ENCODE measurements around the gene UVRAG. TPM values are rescaled to one million over a fixed set of nuclear protein-coding genes. Genes with fewer than 3 reads are reported as not detected.

The UVRAG gene
- total RNA-seq (10 to 100 TPM; 11.6 to 16.2 (median 14.2) TPM), polyA plus RNA-seq (10 to 100 TPM in 1 of 3 donors, 1 to 10 TPM in 2; 6.2 to 16.8 (median 9.2) TPM)
- long read RNA-seq, donor 1, full-length matches to known transcripts = 8 of 12 reads
- long read RNA-seq, donor 1, partial matches to known transcripts = 4 of 12 reads
- long read RNA-seq, donor 1, other reads (novel, unspliced or antisense) = 0 of 12 reads
- long read RNA-seq, donor 2, full-length matches to known transcripts = 35 of 48 reads
- long read RNA-seq, donor 2, partial matches to known transcripts = 5 of 48 reads
- long read RNA-seq, donor 2, other reads (novel, unspliced or antisense) = 8 of 48 reads

GRCh38 chr11:75814677-75815344 lies at the start of gene UVRAG:
Gene UVRAG (plus strand): TSS chr11:75815210. CDS start chr11:75815408, 198 bp downstream.
- Histone ChIP-seq H3K4me3 (peak within 1 kb of the TSS; percentile 97), H3K4me1 (peaks cover 23% of the 10 kb centered on the region), H3K9me3 (no peaks in the 10 kb centered on the region), H3K27me3 (ENCODE audit: insufficient read depth in 3 of 3, low read length in 2 of 3) (no peaks in the 10 kb centered on the region), H3K27ac (peak within 1 kb of the TSS; percentile 92), H3K36me3 (ENCODE audit: insufficient read depth in 1 of 2, low read depth in 1 of 2) (no peaks in the 10 kb centered on the region)
- 0 to 1% (median 1%) methylated on average over 37 to 39 of the region's 39 CpGs for WGBS, 3 donors
- peak; percentile 98 to 99 for DNase-seq
- intact Hi-C loops (cut with DNase I) = no loop called here
- TF ChIP-seq CTCF (IDR thresholded peaks at IDR 0.05) = no peak
- ATAC-seq = peak; percentile 96 to 98 (median 96)

DNA sequence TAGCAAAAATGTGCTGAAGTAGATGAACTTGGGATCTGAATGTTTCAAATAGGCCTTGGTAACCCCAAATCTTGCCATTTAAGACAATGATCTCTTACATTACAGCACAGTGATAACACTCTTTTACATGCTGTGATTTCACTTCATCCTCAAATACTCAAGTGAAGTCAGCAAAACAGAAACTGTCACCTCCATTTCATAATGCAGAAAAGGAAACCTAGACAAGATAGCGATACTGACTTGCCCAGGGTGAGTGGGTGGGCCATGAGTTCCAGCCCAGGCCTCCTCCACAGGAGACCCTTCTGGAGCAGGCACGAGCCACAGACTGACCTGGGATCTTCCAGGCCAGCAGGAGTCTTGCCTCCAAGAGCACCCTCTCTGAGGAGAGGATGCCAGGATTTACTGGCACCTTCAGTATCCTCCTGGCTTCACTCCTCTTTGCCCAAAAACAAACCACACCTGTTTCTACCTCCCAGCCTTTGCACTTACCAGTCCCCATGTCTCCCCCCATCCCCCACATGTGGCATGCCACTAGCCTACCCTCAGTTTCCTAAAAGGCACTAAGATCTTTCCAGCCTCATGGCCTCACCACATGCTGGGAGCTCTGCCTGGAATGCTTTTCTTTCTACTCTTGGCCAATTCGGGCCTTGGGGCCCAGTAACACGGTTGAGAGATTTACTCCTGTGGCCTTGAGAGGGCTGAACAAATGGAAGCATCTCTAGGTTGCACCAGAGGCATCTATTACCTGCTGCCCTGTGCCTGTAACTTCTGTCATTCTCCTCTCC lies 48.4 kb upstream of the UVRAG start:
- Histone ChIP-seq H3K4me3 (no peak overlapping the region), H3K9me3 (no peaks in the 10 kb centered on the region), H3K27ac (no peak overlapping the region), H3K27me3 (ENCODE audit: insufficient read depth in 3 of 3, low read length in 2 of 3) (peaks cover 0 to 26% (median 0%) of the 10 kb centered on the region in 3 donors), H3K36me3 (ENCODE audit: insufficient read depth in 1 of 2, low read depth in 1 of 2) (no peaks in the 10 kb centered on the region), H3K4me1 (peaks cover 6% of the 10 kb centered on the region)
- no peak for TF ChIP-seq CTCF (IDR thresholded peaks at IDR 0.05)
- ATAC-seq (no peak), DNase-seq (no peak)
- 51 to 69% (median 55%) methylated on average over 4 of the region's 4 CpGs for WGBS, 3 donors
- intact Hi-C loops (cut with DNase I) = loop anchor here (5.0 kb wide), 2 partner anchors 44 to 219 kb away; no protein-coding TSS in a partner anchor

GRCh38 chr11:75767228-75767572 lies 47.8 kb upstream of the UVRAG start:
- no peak overlapping the region for H3K4me3 ChIP-seq
- H3K9me3 ChIP-seq = no peaks in the 10 kb centered on the region
- H3K4me1 ChIP-seq = peaks cover 6% of the 10 kb centered on the region
- DNase-seq = no peak
- H3K27me3 ChIP-seq (ENCODE audit: insufficient read depth in 3 of 3, low read length in 2 of 3) = peaks cover 0 to 26% (median 0%) of the 10 kb centered on the region in 3 donors
- no peak overlapping the region for H3K27ac ChIP-seq
- no peak for TF ChIP-seq CTCF (IDR thresholded peaks at IDR 0.05)
- no peaks in the 10 kb centered on the region for H3K36me3 ChIP-seq (ENCODE audit: insufficient read depth in 1 of 2, low read depth in 1 of 2)
- WGBS, 3 donors = 94 to 97% (median 95%) methylated on average over 6 of the region's 6 CpGs
- no peak for ATAC-seq
- intact Hi-C loops (cut with DNase I) = loop anchor here (5.0 kb wide), 2 partner anchors 45 to 220 kb away; no protein-coding TSS in a partner anchor

DNA sequence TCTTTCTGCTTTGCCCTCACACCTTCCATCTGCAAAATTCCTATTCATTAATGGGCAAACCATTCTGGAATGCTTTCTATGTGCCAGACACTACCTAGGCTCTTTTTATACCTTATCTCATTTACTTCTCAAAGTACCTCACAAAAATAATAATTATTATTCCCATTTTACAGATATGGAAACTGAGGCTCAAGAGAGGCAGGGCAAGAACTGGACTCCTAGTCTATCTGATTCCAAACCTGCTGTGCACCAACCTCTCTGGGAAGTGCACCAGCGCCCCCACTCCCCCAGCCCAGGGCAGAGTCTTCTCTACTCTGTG lies 47.3 kb upstream of the UVRAG start:
- intact Hi-C loops (cut with DNase I) = loop anchor here (5.0 kb wide), 2 partner anchors 45 to 220 kb away; no protein-coding TSS in a partner anchor
- H3K9me3 ChIP-seq = no peaks in the 10 kb centered on the region
- DNase-seq = no peak
- peak overlapping the region; percentile 68 for H3K4me3 ChIP-seq
- peaks cover 6% of the 10 kb centered on the region for H3K4me1 ChIP-seq
- ATAC-seq = no peak
- H3K27ac ChIP-seq = no peak overlapping the region
- WGBS, 3 donors = 27 to 57% (median 50%) methylated on average over 1 of the region's 1 CpG
- H3K36me3 ChIP-seq (ENCODE audit: insufficient read depth in 1 of 2, low read depth in 1 of 2) = no peaks in the 10 kb centered on the region
- no peak for TF ChIP-seq CTCF (IDR thresholded peaks at IDR 0.05)
- peaks cover 0 to 26% (median 0%) of the 10 kb centered on the region in 3 donors for H3K27me3 ChIP-seq (ENCODE audit: insufficient read depth in 3 of 3, low read length in 2 of 3)
